ENCODE data around the gene RAP1GAP. TPM values are rescaled to one million over a fixed set of nuclear protein-coding genes. Genes with fewer than 3 reads are reported as not detected.

Gene RAP1GAP
- total RNA-seq, 1 experiment from 2014 or later = 30.2 TPM

DNA sequence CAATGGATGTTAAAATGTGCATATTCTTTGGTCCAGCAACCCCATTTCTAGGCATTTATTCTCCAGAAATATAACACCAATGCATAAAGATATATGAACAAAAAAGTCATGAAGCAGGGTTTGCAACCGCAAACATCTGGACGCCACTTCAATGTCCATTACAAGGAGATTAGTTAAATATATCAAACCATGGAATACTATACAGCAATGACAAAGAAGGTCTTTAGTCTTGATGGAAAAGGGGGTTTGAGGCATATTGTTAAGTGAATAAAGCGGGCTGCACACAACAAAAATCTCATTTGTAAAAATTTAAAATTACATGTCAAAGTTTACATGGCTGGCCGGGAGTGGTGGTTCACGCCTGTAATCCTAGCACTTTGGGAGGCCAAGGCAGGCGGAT is 31.6 kb downstream of the RAP1GAP start:
- CTCF ChIA-PET = interaction anchor here (0.6 to 0.7 kb wide), 2 partner anchors 11 to 511 kb away, joined by 8 to 9 read pairs; no protein-coding TSS in a partner anchor
- POLR2A ChIA-PET (ENCODE audit: unreplicated experiment) = interaction anchor here (0.7 kb wide), 1 partner anchor 402 kb away, joined by 16 read pairs; no protein-coding TSS in a partner anchor
- H3K79me2 ChIP-seq (ENCODE audit: low read depth) = no peaks in the 10 kb centered on the region
- no peak for TF ChIP-seq EZH2 (IDR thresholded peaks at IDR 0.05; ENCODE audit: low read depth)
- TF ChIP-seq, protein P1, sequence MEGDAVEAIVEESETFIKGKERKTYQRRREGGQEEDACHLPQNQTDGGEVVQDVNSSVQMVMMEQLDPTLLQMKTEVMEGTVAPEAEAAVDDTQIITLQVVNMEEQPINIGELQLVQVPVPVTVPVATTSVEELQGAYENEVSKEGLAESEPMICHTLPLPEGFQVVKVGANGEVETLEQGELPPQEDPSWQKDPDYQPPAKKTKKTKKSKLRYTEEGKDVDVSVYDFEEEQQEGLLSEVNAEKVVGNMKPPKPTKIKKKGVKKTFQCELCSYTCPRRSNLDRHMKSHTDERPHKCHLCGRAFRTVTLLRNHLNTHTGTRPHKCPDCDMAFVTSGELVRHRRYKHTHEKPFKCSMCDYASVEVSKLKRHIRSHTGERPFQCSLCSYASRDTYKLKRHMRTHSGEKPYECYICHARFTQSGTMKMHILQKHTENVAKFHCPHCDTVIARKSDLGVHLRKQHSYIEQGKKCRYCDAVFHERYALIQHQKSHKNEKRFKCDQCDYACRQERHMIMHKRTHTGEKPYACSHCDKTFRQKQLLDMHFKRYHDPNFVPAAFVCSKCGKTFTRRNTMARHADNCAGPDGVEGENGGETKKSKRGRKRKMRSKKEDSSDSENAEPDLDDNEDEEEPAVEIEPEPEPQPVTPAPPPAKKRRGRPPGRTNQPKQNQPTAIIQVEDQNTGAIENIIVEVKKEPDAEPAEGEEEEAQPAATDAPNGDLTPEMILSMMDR (conservative IDR thresholded peaks at IDR 0.05) = no peak
- H4K20me1 ChIP-seq (ENCODE audit: insufficient read depth) = no peaks in the 10 kb centered on the region
- peaks cover 25% of the 10 kb centered on the region for H3F3A ChIP-seq (ENCODE audit: insufficient read depth, low read depth)
- H3K4me1 ChIP-seq (replicated peaks; ENCODE audit: insufficient read depth) = peaks cover 73% of the 10 kb centered on the region
- H3K36me3 ChIP-seq (ENCODE audit: low read depth) = no peaks in the 10 kb centered on the region
- BruUV-seq (replicated peaks) = no TSS peak
- H3K9me2 ChIP-seq (ENCODE audit: insufficient read depth) = no peaks in the 10 kb centered on the region
- H3K27ac ChIP-seq = peak overlapping the region; percentile 99
- no peaks in the 10 kb centered on the region for H3K9me3 ChIP-seq (ENCODE audit: insufficient read depth, low read depth)
- intact Hi-C loops (cut with micrococcal nuclease; ENCODE audit: unreplicated experiment) = loop anchor here (10.0 kb wide), 1 partner anchor 1873 kb away; no protein-coding TSS in a partner anchor
- H3K27me3 ChIP-seq (ENCODE audit: insufficient read depth, low read depth) = no peaks in the 10 kb centered on the region
- no peak overlapping the region for H3K4me2 ChIP-seq
- no peak for DNase-seq
- no peak overlapping the region for H3K4me3 ChIP-seq
- no peak overlapping the region for H2AFZ ChIP-seq

DNA sequence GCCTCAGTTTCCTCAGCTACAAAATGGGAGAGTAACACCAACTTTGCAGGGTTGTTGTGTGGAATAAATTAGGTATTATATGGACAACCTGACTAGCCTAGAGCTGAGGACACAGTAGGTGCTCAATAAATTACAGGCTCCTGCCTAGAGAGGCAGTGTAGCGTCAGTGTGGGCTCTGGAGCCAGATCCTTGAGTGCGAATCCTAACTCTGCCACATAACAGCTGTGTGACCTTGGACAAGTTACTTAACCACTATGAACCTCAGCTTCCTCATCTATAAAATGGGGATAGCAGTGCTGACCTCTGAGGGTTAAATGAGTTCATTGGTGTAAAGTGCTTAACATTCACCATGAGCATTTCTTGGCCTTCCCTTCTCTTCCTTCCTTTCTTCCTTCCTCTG is 33.1 kb downstream of the RAP1GAP start:
- H3K27ac ChIP-seq = peak overlapping the region; percentile 77; the same call in 1 of the 2 replicates
- H4K20me1 ChIP-seq (ENCODE audit: insufficient read depth) = no peaks in the 10 kb centered on the region
- H3K4me3 ChIP-seq = no peak overlapping the region
- H3K36me3 ChIP-seq (ENCODE audit: low read depth) = no peaks in the 10 kb centered on the region
- peaks cover 87% of the 10 kb centered on the region for H3K4me1 ChIP-seq (replicated peaks; ENCODE audit: insufficient read depth)
- H2AFZ ChIP-seq = no peak overlapping the region
- ChIA-PET CTCF (no interaction called here), POLR2A (ENCODE audit: unreplicated experiment) (no interaction called here)
- H3F3A ChIP-seq (ENCODE audit: insufficient read depth, low read depth) = peaks cover 31% of the 10 kb centered on the region
- H3K27me3 ChIP-seq (ENCODE audit: insufficient read depth, low read depth) = no peaks in the 10 kb centered on the region
- H3K4me2 ChIP-seq = 0 out of 2 replicates have a peak overlapping the region, but pooled peaks have one; percentile 56
- no peaks in the 10 kb centered on the region for H3K9me2 ChIP-seq (ENCODE audit: insufficient read depth)
- intact Hi-C loops (cut with micrococcal nuclease; ENCODE audit: unreplicated experiment) = loop anchor here (10.0 kb wide), 1 partner anchor 1871 kb away; no protein-coding TSS in a partner anchor
- DNase-seq = no peak
- TF ChIP-seq, protein P1 (conservative IDR thresholded peaks at IDR 0.05) = no peak
- no peak for TF ChIP-seq EZH2 (IDR thresholded peaks at IDR 0.05; ENCODE audit: low read depth)
- BruUV-seq (replicated peaks) = no TSS peak
- H3K79me2 ChIP-seq (ENCODE audit: low read depth) = no peaks in the 10 kb centered on the region
- H3K9me3 ChIP-seq (ENCODE audit: insufficient read depth, low read depth) = no peaks in the 10 kb centered on the region

DNA sequence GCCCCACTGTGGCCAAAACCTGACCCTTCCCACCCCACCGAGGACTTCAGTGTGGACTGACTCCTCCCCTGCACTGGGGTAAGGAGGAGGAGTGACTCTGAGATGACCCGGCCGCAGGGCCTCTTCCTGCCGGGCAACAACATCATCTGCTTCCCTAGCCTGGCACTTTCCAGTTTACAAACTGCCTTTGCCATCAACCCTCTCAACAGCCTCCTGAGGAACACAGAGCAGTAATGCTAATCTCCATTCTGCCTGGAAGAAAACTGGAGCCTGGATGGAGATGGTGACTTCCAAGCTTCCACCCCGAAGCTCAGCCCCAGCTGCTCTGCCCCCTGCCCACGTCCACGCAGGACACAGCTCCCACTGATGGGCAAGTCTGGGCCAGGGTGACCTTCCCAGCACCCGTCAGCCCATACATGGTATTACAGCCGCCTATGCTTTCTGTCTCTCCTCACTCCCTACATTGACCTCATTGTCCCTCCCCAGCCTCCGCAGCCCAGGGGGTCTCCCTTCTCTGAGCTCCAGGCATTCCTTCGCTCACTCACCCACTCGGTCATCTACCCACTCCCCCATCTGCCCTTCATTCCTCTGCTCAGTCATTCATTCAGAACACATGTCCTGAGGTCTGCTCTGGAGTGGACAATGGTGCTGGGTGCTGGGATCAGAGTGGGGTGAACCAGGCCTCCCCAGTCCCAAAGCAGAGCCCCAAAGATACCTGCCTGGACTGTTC is 34.2 kb downstream of the RAP1GAP start:
- BruUV-seq (replicated peaks) = TSS peak; percentile 85
- TF ChIP-seq, protein P1 (conservative IDR thresholded peaks at IDR 0.05) = no peak
- no peak for TF ChIP-seq EZH2 (IDR thresholded peaks at IDR 0.05; ENCODE audit: low read depth)
- CTCF ChIA-PET = no interaction called here

More for the DNA sequence above, 34.2 kb downstream of the RAP1GAP start:
- Histone ChIP-seq H4K20me1 (ENCODE audit: insufficient read depth) (no peaks in the 10 kb centered on the region), H3K9me2 (ENCODE audit: insufficient read depth) (no peaks in the 10 kb centered on the region), H2AFZ (no peak overlapping the region), H3K4me1 (replicated peaks; ENCODE audit: insufficient read depth) (peaks cover 88% of the 10 kb centered on the region), H3K27ac (peak overlapping the region; percentile 77), H3K27me3 (ENCODE audit: insufficient read depth, low read depth) (no peaks in the 10 kb centered on the region), H3K9me3 (ENCODE audit: insufficient read depth, low read depth) (no peaks in the 10 kb centered on the region), H3K4me3 (no peak overlapping the region), H3K4me2 (peak overlapping the region; percentile 56), H3K79me2 (ENCODE audit: low read depth) (no peaks in the 10 kb centered on the region), H3F3A (ENCODE audit: insufficient read depth, low read depth) (peaks cover 31% of the 10 kb centered on the region), H3K36me3 (ENCODE audit: low read depth) (no peaks in the 10 kb centered on the region)
- POLR2A ChIA-PET (ENCODE audit: unreplicated experiment) = no interaction called here
- intact Hi-C loops (cut with micrococcal nuclease; ENCODE audit: unreplicated experiment) = loop anchor here (1.0 to 10.0 kb wide), 2 partner anchors 9 to 1870 kb away; no protein-coding TSS in a partner anchor
- no peak for DNase-seq

Measured in PC-9 (cell line).